ENCODE measurements around the gene UPP1. TPM values are rescaled to one million over a fixed set of nuclear protein-coding genes. Genes with fewer than 3 reads are reported as not detected.

The UPP1 gene
- total RNA-seq, 1 donor from 2014 or later = 19.8 TPM

DNA sequence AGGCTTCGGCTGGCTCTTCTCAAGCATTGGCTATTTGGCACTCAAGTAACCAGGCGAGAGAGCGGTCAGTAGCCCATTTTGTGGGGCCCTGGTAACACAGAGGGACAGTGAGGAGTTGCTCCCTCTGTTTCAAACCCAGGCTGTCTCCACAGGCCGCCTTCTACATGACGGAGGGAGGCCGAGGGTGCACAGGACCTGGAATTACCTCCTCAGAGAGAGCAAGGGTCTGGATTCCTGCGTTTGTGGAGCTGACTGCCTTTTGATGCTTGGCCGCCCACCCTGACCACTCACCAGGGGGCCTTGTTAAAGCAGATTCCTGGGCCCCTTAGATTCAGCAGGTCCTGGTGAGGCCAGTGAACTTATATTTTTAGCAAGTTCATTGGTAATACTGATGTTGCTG is 12.3 kb downstream of the UPP1 start:
- intact Hi-C loops (cut with micrococcal nuclease) = no loop called here
- no peak overlapping the region for H3K4me3 ChIP-seq
- H3K36me3 ChIP-seq = peaks cover 78% of the 10 kb centered on the region
- H3K27ac ChIP-seq (replicated peaks) = no peak overlapping the region
- H3K4me1 ChIP-seq = peaks cover 19% of the 10 kb centered on the region
- no peaks in the 10 kb centered on the region for H3K9me3 ChIP-seq (replicated peaks)
- TF ChIP-seq, protein P1, sequence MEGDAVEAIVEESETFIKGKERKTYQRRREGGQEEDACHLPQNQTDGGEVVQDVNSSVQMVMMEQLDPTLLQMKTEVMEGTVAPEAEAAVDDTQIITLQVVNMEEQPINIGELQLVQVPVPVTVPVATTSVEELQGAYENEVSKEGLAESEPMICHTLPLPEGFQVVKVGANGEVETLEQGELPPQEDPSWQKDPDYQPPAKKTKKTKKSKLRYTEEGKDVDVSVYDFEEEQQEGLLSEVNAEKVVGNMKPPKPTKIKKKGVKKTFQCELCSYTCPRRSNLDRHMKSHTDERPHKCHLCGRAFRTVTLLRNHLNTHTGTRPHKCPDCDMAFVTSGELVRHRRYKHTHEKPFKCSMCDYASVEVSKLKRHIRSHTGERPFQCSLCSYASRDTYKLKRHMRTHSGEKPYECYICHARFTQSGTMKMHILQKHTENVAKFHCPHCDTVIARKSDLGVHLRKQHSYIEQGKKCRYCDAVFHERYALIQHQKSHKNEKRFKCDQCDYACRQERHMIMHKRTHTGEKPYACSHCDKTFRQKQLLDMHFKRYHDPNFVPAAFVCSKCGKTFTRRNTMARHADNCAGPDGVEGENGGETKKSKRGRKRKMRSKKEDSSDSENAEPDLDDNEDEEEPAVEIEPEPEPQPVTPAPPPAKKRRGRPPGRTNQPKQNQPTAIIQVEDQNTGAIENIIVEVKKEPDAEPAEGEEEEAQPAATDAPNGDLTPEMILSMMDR (IDR thresholded peaks at IDR 0.05; ENCODE audit: borderline replicate concordance) = no peak
- no peak for DNase-seq
- H3K27me3 ChIP-seq (ENCODE audit: low read depth) = no peaks in the 10 kb centered on the region

GRCh38 chr7:48101968-48102367 is 12.9 kb downstream of the UPP1 start:
- no peak for DNase-seq
- Histone ChIP-seq H3K4me3 (no peak overlapping the region), H3K27me3 (ENCODE audit: low read depth) (no peaks in the 10 kb centered on the region), H3K4me1 (peaks cover 19% of the 10 kb centered on the region), H3K36me3 (peaks cover 79% of the 10 kb centered on the region), H3K27ac (replicated peaks) (no peak overlapping the region), H3K9me3 (replicated peaks) (no peaks in the 10 kb centered on the region)
- TF ChIP-seq, protein P1 (IDR thresholded peaks at IDR 0.05; ENCODE audit: borderline replicate concordance) = no peak
- intact Hi-C loops (cut with micrococcal nuclease) = no loop called here

DNA sequence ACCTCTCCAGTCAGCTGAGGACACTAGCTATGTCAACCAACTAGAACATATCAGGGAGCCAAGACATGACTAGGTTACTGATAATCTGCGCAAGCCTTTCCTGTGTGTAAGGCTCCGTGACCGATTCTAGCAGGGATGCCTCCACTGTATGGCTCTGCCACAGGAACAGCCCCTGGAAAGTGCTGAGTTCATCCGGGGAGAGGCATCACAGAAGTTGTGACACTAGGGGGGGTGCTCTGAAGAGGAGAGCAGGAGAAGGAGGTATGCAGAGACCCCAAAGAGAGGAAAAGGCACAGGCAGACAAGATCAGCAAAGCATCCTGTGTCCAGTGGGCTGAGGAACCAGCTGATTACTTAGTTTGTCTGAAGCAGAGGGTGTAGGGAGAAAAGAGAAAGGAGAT is 13.5 kb downstream of the UPP1 start:
- Histone ChIP-seq H3K9me3 (replicated peaks) (no peaks in the 10 kb centered on the region), H3K4me3 (no peak overlapping the region), H3K36me3 (peaks cover 84% of the 10 kb centered on the region), H3K4me1 (peaks cover 14% of the 10 kb centered on the region), H3K27ac (replicated peaks) (no peak overlapping the region), H3K27me3 (ENCODE audit: low read depth) (no peaks in the 10 kb centered on the region)
- no peak for DNase-seq
- intact Hi-C loops (cut with micrococcal nuclease) = no loop called here
- TF ChIP-seq, protein P1 (IDR thresholded peaks at IDR 0.05; ENCODE audit: borderline replicate concordance) = no peak

GRCh38 chr7:48105045-48105444 is 16.0 kb downstream of the UPP1 start:
- H3K4me3 ChIP-seq = no peak overlapping the region
- intact Hi-C loops (cut with micrococcal nuclease) = no loop called here
- DNase-seq = no peak

DNA sequence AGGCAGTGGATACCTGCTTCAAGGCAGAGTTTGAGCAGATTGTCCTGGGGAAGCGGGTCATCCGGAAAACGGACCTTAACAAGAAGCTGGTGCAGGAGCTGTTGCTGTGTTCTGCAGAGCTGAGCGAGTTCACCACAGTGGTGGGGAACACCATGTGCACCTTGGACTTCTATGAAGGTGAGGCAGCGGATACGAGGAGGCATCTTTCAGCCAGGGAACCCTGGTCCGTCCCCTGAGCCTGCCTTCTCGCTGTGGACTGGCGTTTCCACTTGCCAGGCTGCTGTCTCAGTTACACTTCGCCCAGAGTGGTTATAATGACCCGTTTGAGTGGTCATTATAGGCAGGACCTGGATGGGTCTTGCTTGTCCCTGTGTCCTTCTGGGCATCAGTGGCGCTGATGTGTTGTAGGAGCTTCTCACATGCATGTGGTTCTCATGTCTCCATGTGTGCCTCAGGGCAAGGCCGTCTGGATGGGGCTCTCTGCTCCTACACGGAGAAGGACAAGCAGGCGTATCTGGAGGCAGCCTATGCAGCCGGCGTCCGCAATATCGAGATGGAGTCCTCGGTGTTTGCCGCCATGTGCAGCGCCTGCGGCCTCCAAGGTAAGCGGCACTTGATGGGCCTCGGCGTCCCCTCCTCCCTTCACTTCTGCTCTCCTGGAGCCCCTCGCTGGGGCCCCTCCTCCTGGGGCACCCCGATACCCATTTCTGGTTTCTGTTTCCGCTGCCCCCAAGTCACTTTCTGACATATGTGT is 18.0 kb downstream of the UPP1 start:
- Histone ChIP-seq H3K4me3 (no peak overlapping the region), H3K9me3 (replicated peaks) (no peaks in the 10 kb centered on the region), H3K27ac (replicated peaks) (no peak overlapping the region), H3K4me1 (no peaks in the 10 kb centered on the region), H3K27me3 (ENCODE audit: low read depth) (no peaks in the 10 kb centered on the region), H3K36me3 (peaks cover 69% of the 10 kb centered on the region)
- DNase-seq = no peak
- TF ChIP-seq, protein P1 (IDR thresholded peaks at IDR 0.05; ENCODE audit: borderline replicate concordance) = no peak
- intact Hi-C loops (cut with micrococcal nuclease) = no loop called here

More at GRCh38 chr7:48105045-48105444, 16.0 kb downstream of the UPP1 start:
- H3K27ac ChIP-seq (replicated peaks) = no peak overlapping the region
- H3K36me3 ChIP-seq = peaks cover 87% of the 10 kb centered on the region
- TF ChIP-seq, protein P1 (IDR thresholded peaks at IDR 0.05; ENCODE audit: borderline replicate concordance) = no peak
- H3K4me1 ChIP-seq = no peaks in the 10 kb centered on the region
- no peaks in the 10 kb centered on the region for H3K27me3 ChIP-seq (ENCODE audit: low read depth)
- H3K9me3 ChIP-seq (replicated peaks) = no peaks in the 10 kb centered on the region
